Hematopoietic multipotent progenitor cell treated with erythropoietin and hydrocortisone succinate and interleukin-3 and kit ligand, for 4 days (in vitro differentiated cells): ENCODE data around the gene HPCAL1.

Source experiments
- DNase-seq: peaks from one replicate; pipeline ENCODE4 v3.0.0-alpha.2; 2015

HPCAL1 gene

DNA sequence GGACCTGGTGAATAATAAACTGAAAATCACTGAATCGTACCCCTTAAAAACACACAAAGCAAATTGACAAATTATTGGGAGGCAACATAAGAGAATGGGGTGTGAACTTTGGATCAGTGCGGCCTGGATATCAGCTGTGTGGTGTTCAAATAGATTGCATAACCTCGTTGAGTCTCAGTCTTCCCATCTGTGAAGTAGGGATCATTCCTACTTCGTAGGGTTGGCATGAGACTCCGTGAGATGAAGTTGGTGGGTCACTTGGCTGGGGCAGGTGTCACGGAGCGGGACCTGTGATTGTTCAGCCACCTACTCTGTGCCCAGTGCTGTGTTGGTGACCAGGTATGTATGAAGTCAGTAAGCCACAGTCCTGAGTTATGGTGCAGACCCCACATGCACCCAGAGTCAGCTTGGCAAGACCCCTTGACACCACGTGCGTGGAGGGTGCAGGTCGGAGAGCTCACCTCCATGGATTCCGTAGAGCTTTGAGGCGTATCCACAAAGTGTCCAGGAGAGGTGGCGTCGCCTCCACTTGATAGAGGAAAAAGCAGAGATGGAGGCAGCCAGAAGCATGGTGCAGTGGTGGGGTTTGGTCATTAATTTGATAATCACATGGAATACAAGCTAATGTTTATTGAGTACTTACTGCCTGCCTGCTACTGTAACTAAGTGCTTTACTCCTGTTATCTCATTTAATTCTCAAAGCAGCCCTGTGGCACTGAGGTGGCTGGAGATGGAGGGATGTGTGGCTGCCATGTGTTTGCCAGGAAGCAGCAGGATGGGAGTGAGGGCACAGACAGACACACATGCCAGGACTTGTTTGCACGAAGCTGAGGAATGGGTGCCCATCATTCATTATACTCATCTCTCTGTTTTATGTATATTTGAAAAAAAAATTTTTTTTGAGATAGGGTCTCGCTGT, 35.8 kb downstream of the HPCAL1 start:
- no peak for DNase-seq

DNA sequence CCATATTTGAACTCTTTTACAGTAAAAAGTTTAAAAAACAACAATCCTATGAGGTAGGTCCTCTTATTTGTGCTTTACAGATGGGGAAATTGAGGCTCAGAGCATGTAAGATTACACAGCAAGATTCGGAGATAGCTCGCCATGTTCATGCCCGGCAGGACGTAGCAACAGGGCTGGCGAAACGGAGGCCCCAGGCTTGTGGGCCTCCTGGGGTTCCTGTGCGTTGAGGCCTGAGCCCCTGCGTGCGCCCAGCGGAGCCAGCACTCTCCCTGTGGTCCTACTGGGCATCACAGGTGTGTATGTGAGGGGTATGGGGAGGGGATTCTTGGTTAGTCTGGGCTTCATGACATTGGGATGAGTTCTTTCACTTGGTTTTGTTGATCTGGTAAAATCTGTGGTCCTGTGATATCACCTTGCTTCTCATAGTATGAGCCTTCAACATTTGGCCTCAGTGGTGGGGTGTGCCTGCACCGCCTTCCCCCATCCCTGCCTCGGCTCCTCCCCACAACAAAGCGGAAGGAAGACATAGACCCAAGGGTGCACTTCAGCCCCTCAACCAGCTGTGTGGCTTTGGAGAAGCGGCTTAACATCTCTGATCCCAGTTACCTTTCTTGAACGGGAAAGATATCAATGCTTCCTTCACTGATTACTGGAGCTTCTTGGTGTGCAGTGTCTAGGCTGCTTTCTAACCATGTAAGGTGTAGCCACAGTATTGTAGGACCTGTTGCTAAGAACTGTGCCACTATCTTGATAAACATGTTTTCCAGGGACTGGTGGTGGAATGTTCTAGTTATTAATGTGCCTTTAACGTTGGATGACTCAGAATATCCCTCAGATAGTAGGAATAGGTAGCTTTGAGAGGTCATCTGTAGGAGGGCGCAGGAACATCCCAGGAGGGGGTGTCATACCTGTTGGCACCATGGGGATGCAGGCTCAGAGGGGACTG, 37.2 kb downstream of the HPCAL1 start:
- no peak for DNase-seq

DNA sequence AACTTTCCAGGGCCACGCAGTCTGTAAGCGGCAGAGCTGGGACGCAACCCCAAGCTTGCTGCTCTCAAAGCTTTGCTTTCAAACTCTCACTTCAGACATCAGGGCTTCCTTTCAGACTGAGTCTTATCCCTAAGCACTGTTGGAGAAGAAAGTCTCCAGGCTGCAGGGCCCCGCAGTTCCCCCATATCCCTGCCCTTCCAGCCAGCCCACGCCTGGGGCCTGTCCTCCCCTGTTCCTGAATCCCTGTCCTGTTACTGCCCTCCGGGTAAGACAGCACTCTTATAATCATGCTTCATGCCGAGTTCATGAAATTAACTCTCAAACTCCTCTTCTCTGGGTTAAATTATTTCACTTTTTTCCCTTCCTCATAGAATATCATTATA, 37.9 kb downstream of the HPCAL1 start:
- DNase-seq, result no peak

DNA sequence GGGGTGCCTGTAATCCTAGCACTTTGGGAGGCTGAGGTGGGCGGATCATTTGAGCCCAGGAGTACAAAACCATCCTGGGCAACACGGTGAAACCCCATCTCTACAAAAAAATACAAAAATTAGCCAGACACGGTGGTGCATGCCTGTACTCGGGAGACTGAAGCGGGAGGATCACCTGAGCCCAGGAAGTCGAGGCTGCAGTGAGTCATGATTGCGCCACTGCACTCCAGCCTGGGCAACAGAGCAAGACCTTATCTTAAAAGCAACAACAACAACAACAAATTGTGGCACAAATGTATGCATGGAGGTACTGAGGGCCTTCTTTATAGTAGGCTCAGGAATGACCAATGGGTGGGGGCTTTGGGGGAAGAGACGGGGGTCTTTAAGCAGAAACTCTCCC, 38.5 kb downstream of the HPCAL1 start:
- no peak for DNase-seq

DNA sequence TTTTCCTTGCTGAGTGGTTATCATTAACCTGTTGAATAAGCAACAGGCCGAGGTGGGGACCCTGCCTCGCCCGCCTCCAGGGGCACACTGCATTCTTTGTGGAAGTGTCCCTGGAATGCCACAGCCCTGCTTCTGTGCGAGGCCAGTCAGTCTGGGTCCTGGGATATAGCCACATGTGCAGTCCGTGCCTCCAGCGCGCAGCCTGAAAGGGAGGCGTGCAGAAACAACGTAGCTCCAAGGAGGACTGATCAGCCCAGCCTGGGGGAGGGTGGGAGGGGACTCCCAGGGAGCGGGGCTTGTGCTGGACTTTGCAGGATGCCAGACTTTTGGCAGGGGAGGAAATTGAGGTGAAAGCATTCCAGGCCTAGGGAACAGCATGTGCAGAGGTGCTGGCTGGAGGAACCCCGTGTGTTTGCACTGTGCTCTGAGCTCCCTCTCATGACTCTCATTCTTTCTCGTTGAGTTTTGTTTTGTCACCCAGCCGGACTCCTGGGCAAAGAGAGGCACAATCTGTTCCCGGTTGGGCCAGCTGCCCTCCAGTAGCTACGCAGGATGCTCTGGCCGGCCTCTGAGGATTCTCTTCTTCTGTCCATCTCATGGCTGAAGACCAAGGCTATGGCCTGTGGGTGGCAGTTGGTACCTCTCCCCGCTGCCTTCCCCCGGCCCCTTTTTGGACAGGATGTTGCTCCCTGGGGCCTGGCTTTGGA, 39.7 kb downstream of the HPCAL1 start:
- DNase-seq, result no peak

DNA sequence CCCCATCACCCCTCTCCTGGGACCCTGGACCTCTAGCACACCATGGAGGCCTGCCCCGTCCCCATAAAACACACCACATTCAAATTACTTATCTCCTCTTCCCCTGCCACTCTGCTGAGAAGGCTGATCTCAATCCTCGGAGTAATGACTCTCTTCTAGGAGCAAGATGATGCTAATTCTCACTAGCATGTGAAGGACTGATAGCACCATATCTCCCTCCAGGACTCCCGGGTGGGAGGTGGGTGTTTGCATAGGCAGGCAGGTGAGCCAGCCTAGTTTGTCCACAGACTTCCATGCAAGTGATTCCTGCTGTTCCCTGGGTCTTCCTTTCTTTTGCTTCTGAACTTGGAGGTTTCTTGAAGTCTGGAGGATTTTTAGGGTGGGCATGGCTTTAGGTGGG, 40.5 kb downstream of the HPCAL1 start:
- DNase-seq, result no peak

DNA sequence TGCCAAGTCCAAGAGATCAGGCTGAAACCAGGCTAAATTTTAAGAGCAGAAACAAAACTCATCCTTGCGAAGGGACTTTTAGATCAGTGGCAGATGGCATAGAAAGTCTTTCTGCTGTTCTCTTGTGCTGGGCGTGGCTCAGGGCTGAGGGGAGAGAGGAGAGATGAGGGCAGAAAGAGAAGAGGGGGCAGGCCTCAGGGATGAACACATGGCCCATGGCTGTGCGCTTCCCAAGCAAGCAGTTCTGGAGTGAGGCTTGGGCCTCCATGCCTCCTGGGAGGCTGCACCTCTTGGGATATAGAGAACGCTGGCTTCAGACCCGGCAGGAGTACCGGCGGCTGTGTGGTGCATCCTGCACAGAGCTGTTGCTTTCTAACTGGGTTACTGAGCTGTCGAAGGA, 41.0 kb downstream of the HPCAL1 start:
- DNase-seq, result no peak

DNA sequence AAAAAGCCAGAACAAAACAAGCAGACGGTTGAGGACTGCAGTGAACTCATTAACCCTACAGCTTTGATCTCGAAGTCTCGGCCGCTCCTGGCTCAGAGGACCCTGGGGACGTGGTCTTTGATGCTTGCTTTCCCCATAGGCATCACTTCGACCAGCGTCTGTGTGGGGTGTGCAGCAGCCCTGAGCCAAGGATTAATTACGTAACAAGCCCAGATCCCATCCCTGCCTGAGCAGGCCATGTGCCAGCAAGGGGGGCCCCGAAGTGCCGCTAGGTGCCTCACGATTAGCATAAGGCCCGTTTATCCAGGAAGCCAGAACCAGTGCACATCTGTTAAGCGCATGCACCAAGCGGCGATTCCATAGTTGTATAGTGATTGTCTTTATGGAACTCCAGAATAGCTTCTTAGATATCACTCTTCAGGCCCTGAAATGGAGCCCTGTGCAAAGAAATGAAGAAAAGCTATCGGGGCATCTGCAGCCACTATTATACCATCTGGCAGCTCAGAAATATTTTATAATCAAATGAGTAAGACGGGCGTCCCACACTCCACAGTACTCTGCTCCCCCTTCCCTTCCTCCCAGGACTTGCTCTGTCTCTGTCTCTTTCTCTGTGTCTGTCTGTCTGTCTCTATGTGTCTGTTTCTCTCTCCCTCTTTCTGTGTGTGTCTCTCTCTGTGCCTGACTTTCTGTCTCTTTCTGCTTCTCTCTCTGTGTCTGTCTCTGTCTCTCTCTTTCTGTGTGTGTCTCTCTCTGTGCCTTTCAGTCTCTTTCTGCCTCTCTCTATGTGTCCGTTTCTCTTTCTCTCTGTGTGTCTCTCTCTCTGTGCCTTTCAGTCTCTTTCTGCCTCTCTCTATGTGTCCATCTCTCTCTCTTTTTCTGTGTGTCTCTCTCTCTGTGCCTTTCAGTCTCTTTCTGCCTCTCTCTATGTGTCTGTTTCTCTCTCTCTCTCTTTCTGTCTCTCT, 41.7 kb downstream of the HPCAL1 start:
- DNase-seq, result peak; percentile 49

DNA sequence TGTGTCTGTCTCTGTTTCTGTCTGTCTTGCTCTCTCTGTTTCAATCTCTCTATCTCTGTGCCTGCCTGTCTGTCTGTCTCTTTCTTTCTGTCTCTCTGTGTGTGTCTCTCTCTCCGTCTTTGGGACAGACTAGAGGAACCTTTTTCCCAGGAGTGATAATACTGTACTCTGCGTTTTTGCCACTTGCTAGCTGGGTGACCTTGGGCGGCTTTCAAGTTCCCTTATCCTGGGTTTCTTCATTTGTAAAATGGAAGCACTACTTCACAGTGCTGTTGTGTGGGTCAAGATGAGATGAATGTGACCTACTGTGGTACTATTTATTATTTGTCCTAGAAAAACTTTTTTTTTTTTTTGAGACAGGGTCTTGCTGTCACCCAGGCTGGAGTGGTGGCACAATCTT, 42.4 kb downstream of the HPCAL1 start:
- DNase-seq, result no peak

DNA sequence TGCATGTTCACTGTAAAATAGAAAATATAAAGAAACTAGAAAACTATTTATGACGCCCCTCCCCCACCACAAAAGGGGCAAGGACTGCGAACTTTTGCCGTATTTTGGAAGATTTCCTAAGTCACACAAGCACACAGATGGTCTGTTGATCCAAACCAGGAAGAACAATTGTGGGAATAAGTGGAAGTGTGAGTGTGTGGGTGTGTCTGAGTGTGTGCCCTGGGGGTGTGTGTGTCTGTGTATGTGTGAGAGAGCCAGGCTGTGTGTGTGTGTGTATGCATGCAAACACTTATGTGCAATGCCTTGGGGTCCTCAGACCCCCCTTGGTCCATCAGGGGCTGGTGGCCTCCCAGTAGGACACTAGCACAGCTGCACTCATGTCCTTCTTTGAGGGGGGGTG, 43.1 kb downstream of the HPCAL1 start:
- DNase-seq, result no peak

DNA sequence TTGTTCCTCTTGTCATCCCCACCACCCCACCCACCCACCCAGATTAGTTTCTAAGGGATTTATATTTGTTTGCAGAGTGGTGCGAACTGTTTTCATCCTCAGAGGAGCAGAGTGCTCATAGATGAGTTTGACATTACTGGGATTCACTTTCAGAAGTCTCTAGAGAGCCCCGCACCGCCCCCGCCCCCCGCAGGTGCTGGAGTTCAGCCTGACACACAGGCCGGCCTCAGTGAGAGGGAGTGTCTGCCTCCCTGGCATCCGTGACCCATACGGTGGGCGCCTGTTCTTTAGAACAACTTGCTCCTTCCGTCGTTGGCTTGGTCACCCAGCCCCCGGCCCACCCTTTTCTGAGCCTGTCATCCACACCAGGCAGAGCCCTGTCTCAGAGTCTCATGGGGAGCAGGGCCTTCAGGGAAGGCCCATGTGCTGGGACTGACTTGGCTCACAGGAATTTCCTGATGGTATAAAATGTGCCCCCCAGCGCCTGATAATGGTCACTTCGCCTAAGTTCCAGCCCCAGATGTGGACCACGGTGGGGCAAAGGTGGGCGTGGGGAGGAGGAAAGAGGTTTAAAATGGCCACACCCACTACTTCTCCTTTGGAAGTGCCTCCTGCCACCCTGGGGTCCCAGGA, 44.3 kb downstream of the HPCAL1 start:
- no peak for DNase-seq

DNA sequence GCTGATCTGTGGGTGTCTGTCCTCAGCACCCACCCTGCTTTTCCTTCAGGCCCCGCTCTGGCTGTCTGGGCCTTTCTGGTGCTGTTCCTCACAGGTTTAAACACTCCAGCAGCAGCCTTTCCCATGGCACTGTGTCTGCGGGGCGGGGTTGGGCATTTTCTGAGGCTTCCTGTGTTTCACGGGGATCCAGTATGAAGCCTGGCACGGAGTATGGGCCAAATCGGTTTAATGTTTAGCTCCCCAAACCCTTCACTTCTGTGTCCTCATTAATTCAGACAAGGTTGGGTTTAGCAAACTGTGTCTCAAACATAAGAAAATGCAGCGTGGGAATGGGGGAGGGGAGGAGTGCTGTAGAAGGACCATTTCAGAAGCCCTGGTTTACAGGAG, 44.9 kb downstream of the HPCAL1 start:
- DNase-seq, result peak; percentile 20

DNA sequence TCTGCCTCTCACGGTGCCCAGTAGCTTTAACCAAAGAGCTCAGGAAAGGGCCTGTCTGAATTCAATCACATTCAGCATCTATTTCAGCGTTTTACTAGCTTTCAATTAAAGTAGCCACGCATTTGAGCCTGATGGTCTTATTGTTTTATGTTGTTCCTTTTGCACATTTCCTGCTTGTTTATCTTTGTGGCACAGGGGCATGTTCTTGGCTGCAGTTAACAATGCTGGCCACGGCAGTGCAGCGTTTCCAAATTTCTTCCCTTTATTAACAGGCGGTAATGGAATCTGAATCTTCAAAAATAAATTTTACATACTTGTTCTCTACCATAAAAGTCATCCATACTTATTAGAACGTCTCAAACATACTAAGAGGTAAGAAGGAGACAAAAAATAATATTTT, 46.2 kb downstream of the HPCAL1 start:
- peak; percentile 70 for DNase-seq

DNA sequence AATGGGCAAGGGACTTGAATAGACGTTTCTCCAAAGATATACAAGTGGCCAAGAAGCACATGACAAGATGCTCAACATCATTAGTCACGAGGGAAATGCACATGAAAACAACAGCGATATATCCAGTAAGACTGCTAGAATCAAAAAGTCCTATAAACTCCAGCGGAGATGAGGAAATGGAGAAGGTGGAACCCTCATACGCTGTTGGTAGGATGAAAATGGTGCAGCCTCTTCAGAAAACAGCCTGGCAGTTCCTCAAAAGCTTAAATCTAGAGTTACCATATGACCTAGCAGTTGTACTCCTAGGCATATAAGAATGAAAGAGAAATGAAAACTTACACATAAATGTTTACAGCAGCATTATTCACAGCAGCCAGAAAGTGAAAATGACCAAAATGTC, 48.1 kb downstream of the HPCAL1 start:
- DNase-seq, result peak; percentile 40

DNA sequence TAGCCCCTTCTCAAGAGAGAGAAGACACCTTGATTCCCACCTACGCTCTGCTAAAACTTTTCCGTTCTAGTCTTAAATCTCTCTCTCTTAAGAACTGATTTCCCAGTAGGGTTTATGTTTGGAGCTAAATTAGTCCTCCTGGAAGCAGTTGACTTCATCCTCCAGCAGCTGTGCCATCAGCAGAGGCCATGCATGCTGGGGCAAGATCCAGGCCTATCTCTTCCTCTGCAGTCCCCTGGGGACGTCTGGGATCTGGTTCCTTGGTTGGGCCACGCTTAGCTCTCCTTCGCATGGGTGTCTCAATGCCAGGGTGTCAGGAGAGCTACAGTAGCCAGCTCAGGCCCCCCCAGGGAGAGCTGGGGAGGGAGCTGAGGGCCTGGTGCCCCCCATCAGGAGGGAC, 49.7 kb downstream of the HPCAL1 start:
- no peak for DNase-seq

DNA sequence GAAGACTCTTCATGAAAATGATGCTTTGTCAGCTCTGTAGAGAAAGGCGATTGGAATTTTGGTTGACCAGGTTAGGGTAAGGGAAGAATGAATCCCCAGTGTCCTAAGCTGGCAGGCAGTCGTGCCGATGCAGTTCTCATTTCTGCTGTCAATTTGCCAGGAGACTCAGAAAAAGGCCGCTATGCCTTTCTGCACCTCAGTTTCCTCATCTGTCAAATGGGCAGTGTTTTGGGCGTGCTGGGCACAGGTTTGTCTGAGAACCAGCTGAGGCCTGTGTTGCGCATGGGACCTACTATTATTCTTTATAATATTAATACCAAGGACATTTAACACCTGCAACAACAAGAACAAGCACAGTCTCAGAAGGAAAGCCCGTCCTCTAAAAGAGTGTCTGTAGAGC, 50.3 kb downstream of the HPCAL1 start:
- no peak for DNase-seq

DNA sequence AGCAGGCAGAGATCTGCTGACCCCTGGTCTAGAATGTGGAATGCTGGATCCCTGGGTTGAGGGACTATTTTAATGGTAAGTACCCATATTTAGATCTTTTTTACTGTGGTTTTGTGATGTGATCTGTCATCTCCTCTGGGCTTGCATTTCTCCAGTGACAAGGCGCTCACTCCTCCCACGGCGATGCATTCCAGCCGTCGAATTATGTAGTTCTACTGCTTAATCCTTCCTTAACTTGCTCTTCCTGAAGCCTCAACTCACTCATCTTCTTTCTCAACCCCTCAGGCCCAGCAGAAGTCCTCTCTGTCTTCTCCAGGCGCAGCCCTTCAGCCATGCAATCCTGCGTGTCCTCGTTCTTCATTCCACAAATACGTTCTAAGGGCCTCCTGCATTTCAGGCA, 51.2 kb downstream of the HPCAL1 start:
- DNase-seq, result no peak

DNA sequence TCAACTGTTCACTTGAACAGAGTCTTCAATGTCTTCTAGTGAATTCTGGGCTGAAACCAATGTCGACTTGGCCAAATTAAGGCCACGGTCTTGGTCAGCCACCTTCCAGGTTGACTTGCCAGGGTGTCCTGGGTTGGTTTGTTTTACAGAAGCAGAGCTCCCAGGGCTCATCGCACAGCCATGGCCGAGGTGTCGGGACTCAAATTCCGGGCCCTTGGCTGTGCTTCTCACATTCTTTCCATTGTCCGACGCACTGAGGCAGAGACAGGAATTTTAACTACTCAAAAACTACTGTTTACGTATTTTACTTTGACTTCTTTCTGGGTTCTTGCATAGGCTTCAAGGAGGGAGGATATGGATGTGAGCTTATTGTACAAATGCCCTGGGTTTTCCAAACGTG, 51.7 kb downstream of the HPCAL1 start:
- no peak for DNase-seq

DNA sequence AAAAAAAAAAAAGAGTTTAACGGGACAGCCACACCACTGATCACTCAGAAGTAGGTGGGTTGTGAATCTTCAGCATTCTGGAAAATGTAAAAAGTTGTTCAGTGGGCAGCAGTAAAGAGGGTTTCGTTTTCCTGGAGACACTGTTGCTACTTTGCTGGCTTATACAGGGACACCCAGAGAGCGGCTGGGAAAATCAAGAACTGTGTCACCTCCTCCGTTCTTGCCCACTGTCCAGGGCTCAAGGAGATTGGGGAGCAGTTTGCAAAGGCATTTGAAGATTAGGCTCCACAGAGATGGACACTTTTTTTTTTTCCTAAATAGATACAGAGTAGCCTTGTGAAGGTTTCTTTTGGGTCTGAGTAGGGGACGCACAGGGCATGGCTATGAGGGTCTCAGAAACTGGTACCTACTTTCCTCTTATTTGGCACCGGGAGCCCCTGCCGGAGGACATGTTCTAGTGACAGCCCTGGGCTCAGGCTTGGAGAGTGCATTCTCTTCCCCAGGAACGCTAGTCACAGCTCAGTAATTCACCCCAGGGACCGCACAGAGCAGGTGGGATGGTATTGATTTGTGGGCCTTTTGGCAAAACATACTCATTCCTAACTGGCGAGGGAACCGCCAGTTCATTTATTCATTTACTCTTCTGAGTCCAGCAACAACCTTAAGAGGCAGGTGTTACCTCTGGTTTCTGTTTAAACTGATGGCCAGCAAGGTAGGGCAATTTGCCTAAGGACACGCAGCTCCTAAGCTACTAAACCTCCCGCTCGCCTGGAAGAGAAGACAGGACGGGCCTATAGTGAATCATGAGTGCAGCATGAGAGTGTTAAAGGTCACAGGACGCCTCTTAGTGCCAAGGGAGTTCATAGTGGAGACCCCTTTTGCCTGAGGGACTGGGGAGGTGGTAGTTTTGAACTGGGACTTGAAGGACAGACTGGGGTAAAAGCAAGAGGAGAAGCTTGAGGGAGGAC, 53.1 kb downstream of the HPCAL1 start:
- no peak for DNase-seq

DNA sequence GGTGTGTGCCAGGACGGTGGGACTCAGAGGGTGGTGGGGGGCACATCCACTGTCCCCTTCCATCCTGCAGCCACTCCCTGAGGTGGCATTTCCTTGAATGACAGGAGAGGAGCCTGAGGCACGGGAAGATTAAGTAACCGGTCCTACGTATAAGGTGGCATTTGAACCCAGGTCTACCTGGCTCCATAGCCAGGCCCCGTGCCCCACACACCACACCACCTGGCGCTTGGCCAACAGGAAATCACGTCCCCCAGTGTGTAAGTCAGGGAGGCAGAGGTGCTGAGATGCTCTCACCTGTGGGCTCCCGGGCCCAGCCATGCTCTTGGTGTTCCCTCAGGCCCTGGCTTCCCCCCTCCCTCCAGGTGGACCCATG, 53.7 kb downstream of the HPCAL1 start:
- no peak for DNase-seq
